Epithelial cell of proximal tubule (primary cell): ENCODE results near the gene GZMB. TPM values are rescaled to one million over a fixed set of nuclear protein-coding genes. Genes with fewer than 3 reads are reported as not detected.

Source experiments
- DNase-seq: peaks from one replicate; pipeline ENCODE4 v3.0.0-alpha.2; 2011; ENCODE audit warnings: low read depth
- H3K4me3 ChIP-seq: 2 replicates; pipeline ENCODE4 v1.5.1; 2011; ENCODE audit warnings: low read depth, mild to moderate bottlenecking, low read length
- total RNA-seq: library from RNA; depleted of rRNA; stranded (reverse); fragments of >200 nt; gene quantifications from 2 replicates; pipeline ENCODE4 v1.2.3, GENCODE V29; 2015
- TF ChIP-seq, protein P1 (sequence below): conservative IDR thresholded peaks from 2 replicates; pipeline ENCODE4 v1.5.1; 2012; ENCODE audit warnings: low read depth, mild to moderate bottlenecking, low read length

Gene GZMB
- total RNA-seq, 1 donor from 2014 or later, result not detected

DNA sequence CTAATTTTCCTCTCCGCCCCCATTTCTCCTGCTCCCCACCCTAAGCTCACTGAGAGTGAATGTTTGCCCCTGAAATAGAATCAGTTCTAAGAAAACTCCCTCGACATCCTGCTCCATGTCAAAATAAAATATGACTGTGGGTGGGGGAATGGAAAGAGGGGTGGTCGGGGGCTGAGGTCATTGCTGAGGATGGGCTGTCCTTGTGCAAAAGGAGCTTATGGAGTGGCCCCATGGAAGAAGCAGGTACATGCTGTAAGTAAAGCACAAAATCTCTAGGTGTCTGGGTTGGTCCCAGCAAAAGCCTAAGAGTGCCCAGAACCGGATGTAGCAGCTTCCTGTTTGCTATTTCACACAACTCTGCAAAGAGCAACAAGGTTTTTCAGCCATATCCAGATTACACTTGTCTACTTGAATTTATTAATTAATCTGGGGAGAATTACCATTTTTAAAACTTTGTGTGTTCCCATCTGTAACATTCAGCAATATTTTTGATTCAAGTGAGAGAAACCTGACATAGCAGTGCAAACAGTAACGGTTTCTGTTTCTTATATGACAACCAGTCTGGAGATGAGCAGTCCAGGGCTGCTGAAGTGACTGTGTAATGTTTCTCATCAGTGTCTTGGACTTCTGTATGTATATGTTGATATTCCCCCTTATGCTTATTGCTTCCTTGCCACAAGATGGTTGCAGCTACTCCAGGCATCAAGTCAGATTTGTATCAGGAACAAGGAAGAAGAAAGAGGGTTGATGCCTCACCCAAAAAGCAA is 40.4 kb upstream of the GZMB start:
- no peak for DNase-seq
- H3K4me3 ChIP-seq, result no peak overlapping the region
- TF ChIP-seq, protein P1, sequence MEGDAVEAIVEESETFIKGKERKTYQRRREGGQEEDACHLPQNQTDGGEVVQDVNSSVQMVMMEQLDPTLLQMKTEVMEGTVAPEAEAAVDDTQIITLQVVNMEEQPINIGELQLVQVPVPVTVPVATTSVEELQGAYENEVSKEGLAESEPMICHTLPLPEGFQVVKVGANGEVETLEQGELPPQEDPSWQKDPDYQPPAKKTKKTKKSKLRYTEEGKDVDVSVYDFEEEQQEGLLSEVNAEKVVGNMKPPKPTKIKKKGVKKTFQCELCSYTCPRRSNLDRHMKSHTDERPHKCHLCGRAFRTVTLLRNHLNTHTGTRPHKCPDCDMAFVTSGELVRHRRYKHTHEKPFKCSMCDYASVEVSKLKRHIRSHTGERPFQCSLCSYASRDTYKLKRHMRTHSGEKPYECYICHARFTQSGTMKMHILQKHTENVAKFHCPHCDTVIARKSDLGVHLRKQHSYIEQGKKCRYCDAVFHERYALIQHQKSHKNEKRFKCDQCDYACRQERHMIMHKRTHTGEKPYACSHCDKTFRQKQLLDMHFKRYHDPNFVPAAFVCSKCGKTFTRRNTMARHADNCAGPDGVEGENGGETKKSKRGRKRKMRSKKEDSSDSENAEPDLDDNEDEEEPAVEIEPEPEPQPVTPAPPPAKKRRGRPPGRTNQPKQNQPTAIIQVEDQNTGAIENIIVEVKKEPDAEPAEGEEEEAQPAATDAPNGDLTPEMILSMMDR, result no peak

DNA sequence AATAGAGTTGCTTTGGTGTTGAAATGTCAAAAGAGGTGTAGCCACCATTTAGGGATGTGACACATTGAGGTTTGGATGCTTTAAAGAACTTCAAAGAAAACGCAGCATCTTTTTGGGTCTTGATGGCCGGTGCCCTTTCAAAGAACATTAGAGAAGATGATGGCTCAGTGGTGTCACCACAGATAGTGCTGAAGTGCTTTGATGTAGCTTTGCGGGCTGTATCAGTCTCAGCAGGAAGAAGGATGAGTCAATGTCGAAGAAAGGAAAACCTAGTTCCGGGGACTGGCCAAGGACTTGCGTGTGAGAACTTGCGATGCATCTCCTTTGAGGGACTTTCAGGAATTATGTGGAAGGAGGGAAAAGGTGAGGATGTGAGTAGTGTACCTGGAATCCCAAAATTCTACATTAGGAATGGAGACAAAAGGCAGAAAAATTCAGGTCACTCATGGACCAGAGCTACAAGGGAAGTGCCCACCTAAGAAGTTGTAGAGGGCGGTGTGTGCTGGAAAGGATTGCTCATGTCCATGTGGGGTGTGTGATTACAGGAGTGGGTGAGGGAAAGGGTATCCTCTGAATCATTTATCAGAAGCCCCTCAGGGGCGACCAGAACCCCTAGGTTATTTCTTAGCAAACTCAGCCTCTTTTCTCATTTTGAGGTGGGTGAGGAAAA is 39.7 kb upstream of the GZMB start:
- TF ChIP-seq, protein P1, result no peak
- H3K4me3 ChIP-seq, result no peak overlapping the region
- DNase-seq, result no peak

DNA sequence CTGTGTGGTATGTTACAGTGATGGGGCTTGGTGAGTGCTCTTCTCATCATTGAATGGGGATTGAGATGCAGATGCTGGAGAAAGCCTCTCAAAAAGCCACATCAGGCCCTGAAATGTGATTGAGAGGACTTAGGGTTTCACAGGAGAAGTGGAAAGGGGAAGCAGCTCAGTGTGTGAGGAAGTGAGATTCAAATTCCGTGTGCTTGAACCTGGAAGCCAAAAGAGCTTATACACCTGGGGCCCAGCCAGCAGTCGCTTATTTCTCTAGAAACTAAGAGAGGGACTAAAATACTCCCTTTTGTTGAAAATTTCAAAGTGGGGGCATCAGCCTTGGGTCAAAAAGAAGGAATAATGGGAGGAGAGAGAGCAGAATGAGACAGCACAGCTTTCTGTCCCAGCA is 39.1 kb upstream of the GZMB start:
- TF ChIP-seq, protein P1, result no peak
- DNase-seq, result no peak
- H3K4me3 ChIP-seq, result no peak overlapping the region

DNA sequence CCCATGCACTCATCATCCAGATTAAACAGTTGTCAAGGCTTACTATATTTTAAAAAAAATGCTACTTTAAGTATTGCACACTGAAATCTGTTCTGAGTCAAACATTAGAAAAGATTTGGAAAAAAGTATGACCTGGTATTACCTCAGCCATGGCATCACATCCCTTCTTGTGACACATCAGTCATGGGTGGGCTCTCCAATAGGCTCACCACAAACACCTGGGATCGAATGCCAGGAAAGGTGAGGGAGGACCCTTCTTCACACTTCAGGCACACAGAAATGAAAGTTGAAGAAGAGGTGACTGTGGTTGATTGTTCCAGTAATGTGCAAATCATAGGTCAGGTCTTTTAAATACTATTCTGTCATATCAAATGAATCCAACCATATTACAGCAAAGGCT is 36.6 kb upstream of the GZMB start:
- no peak for DNase-seq
- TF ChIP-seq, protein P1, result no peak
- H3K4me3 ChIP-seq, result no peak overlapping the region

DNA sequence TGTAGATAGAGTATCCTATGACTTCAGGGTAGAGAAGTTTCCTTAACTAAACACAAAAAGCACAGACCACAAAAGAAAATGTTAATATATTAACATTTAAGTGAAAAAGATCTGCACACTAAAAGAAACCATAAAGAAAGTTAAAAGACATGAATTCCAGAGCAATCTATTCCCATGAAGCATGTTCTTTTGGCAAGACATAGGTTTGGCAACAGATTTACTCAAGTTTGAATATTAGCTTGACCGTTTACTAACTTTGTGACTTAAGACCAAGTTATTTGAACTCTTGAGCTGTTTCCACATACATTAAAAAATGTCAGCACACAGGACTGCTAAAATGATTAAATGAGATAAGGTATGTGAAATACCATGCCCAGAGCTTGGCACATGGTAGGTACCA is 35.7 kb upstream of the GZMB start:
- no peak for DNase-seq
- H3K4me3 ChIP-seq, result no peak overlapping the region
- TF ChIP-seq, protein P1, result no peak

DNA sequence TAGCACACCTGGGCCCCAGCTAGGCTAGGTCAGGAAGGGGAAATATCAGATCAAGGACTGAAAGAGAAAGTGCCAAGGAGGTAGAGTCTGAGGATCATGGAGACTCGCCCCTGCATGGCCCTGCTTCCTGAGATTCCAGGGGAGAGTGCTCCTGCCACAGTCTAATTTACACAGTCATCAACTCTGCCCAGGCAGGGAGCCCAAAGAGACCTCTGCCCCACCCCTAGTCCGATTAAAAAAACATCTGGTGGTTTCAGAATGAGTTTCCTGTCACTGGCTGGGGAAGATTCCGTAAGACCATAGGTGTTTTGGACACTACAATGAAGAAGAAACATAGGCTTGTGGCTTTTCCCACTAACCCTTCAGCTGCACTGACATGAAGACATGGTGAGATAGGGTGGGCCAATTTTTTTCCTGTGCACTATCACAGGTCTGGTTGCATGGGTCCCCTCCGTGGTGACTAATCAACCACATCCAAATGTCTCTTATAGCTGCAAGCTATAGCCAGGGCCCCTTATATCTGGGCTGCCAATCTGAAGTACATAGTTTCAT is 31.5 kb upstream of the GZMB start:
- no peak for DNase-seq
- TF ChIP-seq, protein P1, result no peak
- no peak overlapping the region for H3K4me3 ChIP-seq
